ENCODE data around the gene FAM53B.

Gene FAM53B

DNA sequence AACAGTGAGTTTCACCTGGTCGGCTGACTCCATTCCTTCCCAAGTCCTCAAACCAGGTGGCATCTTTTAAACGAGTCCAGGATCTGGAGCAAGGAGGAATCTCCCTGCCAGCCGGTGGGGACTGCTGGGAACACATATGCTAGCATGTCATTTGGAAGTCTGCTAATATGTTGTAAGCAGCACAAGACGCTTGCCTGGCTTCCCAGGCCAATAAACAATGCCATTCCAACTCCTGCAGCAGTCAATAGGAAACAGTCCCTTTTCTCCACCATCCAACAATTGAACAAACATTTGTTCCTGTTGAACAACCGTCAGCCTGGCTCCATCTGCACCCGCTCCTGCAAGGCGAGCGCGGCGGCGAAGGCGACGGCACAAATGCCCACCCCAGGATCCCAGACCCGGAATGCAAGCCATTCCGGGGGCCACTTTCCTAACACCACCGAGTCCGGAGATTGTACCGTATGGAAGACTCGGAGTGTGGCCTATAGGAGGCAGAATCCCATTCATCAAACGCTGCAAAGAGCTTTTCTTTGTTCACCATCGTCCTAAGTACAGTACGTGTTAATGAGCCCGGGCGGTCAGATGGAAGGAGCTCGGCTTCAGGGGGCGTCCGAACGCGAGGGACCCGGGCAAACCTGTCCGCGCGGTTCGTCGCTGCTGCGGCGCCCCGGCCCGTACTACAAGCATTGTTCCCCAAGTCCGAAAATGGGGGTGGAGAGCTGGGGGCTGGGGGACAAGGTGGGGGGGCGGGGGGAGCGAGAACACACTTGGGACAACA, 1.6 kb downstream of the FAM53B start:
- DNase-seq (ENCODE audit: low spot score) = peak; percentile 70

DNA sequence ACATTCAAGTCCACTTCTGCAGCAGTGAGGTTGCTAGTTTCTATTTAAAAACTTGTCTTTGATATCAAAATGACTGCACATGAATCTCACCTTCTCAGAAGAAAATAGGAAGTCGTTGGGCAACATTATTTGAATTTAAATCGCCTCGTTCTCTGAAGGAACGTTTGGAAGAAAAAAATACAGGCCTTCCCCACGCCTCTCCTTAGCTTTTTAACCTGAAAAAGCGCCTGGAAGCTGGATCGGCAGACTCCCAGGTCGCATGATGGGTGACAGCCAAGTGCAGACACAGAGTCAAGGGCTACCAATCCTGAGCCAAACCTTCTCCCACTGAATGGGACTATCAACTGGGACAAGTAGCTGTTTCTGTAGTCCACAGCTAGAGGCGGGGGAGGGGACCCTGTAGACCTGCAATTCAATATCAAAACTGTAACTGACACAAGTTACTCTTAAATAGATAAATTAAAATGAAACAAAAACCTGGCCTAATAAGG, 2.2 kb downstream of the FAM53B start:
- DNase-seq (ENCODE audit: low spot score) = no peak

DNA sequence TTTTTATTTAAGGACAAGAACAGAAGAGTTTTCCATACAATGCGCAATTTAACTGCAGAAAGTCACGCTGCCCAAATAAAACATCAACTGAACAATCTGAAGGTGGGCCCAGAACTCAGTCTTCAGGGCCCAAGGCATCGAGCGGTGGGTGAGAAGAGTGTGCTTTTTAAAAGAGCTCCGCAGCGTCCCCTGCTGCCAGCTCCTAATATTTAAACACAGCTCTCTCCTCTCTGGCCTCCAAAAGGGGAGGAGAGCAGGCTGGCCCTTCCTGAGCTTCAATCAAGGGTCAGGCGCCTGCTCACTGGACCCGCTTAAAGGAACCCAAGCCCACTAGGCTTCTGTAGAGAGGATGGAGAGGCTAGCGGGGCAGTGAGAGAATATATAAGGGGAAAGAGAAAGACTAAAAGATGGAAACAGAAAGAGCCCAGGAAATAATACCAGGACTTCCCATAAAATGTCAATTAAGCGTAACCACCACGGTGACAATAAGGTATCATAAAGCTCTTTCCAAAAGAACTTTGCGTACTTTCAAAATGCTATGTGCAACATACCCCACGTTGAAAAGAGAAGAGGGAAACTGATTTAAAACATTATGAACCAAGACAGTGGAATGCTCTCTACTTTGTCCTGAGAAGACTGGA, 2.8 kb downstream of the FAM53B start:
- DNase-seq (ENCODE audit: low spot score) = peak; percentile 70

DNA sequence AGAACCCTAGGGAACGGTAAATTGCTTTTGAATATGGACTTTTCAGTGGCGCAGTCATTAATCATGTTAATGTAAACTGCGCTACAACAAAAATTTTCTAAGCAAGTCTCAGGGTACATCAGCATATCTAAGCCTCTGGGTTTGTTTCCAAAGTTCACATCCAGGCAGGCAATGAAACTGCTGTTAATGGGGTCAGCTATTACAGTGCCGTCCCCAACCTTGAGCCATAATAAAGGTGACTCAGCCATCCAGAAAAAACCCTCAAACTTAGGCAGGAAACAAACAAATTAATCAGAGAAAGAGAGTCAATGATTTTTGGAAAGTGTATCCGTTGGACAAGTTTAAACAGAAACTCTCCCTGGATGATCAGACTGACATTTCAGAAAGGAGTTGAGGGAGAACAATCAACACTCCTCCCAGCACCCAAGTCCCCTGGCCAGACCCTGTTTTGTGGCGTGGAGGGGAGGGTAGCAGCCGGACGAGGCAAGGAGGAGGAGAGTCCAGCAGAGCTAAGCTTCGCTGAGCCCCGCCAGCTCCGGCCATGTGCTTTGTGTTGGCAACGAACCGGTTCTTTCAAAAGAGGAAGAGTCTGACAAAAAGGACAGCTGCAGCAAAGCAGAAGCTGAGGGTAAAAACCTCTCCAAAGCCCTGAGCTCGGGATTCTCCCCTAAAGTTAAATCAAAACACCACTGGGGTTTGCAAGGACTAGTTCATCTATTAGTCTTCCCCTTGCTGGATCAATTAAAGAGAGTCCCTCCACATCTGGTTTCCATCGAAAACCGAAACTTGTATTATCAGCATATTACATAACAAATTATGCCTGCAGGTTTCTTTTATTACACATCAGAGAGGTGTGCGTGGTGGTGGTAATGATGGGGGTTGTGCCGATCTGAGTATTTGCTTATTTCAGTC, 3.6 kb downstream of the FAM53B start:
- no peak for DNase-seq (ENCODE audit: low spot score)

DNA sequence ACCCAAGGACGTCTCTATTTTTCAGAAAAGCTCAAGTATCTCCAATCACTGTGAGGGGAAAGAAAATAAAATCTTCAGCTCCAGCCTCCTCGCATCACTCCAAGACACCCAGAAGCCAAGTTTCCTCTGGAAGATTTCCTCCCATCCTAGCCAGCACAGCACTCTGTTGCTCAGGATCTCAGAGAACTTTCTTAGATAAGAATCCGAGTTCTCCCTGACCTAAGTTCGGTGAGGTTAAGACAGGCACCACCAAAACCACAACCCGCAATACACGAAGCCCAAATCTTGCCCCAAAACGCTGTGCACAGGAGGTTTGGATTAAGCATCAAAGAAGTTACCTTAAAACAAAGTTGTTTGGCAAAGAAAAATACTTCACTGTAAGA, 4.2 kb downstream of the FAM53B start:
- DNase-seq (ENCODE audit: low spot score) = no peak

DNA sequence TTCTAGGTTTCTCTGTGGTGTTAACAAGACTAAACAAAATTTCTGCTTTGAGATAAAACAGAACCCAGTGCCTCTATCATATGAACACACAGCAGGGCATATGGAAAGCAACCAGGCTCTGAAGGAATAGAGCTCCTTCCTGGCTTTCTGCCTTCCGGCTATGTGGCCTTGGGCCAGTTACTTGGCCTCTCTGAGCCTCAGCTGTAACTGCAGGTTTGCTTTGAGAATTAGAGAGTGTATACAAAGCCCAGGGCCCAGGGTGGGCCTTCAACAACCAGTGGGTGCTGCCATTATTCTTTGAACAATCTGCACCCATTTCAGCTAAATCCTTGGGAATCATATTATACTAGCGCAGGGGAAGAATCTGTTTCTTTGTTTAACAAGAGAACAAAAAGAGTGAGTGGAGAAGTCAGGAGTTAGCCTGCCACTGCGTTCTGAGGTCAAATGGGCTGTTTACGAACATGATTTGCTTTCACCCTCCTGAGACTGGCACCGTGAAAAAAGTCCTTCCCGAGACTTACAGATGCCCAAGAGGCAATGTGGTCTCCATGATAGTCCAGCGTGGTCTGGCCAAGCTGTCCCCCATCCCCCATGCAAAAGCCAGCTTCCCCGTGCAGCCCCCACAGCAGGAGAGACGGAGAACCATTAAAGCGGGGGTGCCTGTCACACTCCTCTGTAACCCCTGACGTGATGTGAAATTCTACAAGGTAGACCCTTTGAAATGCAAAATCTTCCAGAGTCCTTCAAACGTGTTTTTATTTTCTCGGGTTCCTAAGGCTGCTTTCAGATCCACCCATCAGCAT, 4.9 kb downstream of the FAM53B start:
- no peak for DNase-seq (ENCODE audit: low spot score)

DNA sequence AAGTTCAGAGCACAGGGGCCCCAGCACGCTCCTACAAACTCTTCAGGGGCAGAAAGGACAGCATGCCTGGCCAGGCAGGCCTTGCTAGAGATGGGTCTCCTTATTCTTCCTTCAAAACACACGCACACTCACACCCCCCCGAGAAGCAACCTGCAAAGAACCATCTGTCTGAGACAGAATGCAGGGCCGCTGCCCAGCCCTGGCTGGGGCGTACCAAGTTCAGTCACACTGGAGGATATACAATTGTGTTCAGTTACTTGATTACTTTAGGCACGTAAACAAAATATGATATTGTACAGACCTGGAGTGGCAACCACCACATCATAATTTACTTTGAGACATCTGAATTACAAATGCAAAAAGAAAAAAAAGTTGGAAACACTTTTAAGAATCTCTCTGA, 5.7 kb downstream of the FAM53B start:
- no peak for DNase-seq (ENCODE audit: low spot score)

DNA sequence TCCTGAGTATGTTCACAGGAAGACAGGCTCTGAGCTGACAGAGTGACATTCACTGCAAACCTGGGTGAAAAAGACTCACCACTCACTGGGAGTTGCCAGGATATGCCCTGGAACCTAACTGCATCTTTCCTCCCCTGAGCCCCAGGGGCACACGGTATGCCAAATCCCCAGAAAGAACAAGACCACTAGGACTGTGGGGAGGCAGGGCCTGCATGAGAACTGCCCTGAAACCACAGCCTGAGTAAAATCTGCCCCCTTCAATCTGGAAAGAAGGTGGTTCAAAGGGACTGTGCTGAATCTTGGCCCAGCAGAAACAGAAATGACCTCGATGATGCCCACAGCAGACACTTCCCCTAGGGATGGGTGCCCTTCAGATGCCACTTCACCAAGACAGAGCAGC, 6.5 kb downstream of the FAM53B start:
- no peak for DNase-seq (ENCODE audit: low spot score)

DNA sequence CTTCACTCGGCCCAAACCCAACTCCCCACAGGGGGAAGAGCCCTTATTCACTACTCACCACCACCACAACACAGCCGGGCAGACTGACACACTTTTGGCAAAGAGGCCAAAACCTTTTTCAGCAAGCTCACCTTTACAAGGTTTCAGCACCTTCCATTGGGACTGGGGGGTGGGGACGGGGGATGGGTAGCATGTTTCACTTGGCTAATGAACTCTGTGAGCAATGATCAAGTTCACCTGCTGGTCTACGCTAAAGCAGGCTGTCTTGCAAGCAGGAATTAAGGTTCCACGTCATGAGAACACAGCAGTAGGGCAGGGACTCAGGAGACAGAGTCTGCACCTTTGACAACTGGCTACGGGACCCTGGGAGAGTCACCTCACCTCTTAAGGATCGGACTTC, 7.0 kb downstream of the FAM53B start:
- no peak for DNase-seq (ENCODE audit: low spot score)

DNA sequence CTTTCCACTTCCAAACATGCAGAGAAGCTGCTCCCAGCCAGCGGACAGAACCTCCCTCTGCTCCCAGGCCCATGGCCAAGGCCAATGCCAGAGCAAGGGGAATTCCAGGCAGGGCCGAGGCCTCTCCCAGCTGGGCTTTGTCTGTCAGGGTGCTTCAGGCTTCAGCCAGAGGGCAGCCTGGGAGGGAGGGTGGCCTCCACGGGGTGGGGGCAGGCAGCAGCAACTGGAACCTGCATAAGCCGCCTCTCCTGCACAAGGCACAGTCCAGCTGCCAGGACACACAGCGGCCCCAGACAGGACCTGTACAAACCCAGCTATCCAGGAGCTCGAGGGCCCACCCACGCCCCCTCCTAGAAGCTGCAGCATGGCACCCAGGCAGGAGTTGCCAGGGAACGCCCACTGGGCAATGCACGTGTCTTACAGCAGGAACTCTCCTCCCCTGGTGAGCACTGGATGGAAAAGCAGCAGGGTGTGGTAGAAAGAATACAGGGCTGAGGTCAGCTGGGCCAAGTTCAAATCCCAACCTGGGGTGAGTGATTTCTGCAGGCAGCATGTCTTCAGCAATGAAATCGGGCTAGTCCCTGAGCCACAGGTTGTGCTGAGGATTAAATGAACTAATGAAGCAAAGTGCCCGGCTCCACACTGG, 7.6 kb downstream of the FAM53B start:
- no peak for DNase-seq (ENCODE audit: low spot score)

DNA sequence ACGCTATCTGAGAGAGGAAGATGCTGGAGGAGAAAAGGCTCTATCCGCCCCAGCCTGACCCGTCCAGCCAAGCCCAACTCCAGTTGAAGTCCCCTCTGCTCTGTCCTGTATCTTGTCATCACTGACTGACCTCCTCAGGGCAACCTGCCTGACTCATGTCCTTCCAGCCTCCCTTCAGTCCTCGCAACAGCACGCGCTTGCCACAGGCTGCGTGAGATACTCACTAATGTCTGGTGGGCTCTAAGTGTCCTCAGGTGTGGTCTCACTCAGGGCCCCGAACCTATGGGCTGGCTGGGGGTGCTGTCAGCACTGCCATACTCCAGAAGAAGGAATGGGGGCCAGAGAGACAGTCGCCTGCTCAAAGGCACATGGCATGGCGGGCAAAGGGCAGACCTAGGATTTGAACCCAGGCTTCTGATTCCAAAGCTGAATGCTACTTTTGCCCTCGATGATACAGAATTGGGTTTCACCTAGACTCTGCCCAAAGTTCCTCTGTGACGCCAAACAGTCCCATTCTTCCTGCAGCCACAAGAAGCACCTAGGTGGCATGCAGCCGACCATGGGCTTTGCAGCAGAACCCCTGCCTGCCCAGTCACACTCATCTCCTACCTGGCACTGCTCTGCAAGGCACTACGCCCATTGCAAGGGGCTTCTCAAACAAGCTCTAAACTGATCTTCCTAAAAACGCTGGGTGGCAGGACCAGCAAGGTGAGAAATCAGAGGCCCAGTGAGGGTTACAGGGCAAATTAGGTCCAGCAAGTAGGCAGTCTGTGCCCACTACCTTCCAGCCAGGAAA, 8.5 kb downstream of the FAM53B start:
- no peak for DNase-seq (ENCODE audit: low spot score)

DNA sequence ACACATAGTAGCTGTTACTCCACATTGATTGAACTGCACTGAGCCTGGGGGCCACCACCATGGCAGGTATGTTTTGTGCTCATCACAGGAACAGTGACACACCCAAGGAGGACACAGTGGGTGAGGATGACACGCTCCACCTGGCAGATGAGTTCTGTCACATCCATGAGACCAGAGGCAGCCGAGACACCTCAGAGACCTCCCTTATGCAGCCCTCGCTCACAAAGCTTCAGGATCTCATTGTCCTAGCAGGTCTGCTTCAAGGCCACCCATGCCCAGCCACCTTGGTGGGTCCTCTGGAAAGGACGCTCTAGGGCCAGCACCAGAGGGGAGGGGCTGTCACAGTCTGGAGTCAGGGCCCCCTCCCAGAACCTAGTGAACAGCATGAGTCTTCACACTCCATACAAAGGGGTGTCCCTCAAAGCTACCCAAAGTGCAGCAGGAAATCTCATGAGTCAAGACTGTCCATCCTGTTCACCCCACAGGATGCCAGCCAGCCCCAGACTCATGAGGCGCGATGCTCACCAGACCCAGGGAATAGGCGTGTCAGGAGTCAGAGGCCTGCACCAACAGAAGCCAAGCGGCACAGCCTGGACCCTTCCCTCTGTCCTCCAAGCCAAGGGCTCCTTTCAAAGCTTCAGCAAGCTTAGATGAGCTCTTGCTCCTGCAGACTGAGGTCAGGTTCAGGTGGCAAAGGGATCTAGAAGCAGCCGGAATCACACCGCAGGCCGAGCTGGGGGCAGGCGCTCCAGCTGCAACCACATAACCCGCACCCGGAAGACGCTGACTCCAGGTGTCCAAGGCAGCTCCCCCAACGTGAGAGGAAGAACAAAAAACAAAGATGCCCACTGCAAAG, 9.6 kb downstream of the FAM53B start:
- DNase-seq (ENCODE audit: low spot score) = no peak

DNA sequence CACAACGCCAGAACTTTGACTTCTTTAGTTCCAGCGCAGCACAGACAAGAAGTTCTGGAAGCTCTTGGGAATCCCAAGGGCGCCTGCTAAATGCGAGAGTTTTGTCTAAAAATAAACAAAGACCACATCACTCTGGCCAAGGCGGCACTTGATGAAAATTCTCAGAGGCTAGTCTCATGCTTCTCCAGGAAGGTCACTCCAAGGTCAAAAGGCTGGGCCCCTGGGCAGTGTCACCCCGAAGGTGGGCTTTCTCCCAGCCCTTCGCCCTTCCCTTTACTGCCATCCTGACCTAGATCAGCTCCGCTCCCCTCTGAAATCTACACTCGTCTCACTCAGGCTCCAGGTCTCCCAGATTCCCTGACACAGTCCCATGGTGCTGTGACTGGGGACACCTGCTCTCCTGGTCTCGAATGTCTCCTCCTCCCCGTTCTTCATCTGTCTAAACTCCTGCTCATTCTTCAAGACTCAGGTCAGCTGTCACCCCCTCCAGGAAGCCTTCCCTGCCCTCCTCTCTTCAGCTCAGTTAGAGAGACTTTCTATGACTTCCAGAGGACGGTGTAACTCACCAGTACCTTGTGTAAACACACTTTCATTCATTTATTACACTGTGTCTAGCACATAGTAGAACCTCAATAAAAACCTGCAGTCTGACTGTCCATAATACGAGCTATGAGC, 10.5 kb downstream of the FAM53B start:
- no peak for DNase-seq (ENCODE audit: low spot score)

DNA sequence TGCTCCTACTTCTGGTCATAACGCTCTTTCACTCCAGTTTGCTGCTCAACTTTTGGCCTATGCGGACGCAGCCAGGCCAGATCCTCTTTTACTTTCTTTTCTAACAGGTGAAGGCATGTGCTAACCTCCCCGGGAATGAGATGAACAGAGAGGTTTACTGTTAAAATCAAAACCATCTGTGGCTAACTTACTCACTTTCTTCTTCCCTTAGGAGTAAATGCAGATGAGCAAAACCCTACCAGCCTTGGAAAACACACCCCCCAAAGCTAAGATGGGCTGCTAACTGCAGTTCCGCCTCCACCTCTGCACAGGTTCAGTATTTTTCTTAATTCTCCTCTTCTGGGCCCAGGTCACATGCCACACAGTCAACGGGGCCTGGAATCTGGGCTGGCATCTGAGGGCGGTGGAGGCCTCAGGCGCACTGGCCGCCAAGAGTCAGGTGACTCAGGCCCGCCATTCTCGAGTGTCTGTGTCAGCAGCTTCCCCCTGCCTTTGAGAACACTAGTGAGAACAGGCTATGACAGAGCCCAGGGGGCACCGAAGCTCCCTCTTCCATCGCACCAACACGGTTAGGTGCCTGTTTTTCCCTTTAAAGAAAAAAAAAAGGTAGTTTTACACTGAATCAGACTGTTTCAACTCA, 11.1 kb downstream of the FAM53B start:
- DNase-seq (ENCODE audit: low spot score) = no peak

DNA sequence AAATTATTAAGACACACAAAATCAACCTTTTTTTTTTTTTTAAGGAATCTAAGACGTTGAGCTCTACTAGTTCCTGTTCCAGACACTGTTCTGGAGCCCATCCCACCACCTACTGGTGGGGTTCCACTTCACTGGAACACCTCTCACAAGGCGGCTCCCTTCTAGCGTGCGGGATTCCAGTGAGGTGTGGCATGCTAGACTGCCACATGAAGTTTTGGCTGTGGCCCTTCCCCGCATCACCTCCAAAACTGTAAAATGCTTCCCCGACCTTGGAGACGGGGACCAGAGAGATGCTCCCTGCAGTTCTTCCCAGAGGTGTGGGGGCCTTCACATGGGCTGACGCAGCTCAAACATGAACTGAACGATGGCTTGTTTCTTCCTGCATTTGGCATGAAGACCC, 12.6 kb downstream of the FAM53B start:
- no peak for DNase-seq (ENCODE audit: low spot score)

DNA sequence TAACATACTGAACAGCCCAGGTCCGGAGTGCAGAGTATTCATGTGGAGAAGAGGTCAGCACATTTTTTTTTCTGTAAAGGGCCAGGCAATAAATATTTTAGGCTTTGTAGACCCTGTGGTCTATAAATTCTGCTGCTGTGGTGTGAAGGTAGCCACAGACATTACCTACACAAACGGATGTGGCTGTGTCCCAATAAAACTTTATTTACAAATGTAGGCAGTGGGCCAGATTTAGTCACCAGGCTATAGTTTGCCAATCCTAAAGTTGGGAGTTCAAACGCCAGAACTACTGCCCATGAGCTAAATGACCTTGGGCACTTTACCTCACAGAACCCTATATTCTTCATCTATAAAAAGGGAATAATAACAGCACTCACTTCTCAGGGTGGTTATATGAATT, 13.4 kb downstream of the FAM53B start:
- no peak for DNase-seq (ENCODE audit: low spot score)

DNA sequence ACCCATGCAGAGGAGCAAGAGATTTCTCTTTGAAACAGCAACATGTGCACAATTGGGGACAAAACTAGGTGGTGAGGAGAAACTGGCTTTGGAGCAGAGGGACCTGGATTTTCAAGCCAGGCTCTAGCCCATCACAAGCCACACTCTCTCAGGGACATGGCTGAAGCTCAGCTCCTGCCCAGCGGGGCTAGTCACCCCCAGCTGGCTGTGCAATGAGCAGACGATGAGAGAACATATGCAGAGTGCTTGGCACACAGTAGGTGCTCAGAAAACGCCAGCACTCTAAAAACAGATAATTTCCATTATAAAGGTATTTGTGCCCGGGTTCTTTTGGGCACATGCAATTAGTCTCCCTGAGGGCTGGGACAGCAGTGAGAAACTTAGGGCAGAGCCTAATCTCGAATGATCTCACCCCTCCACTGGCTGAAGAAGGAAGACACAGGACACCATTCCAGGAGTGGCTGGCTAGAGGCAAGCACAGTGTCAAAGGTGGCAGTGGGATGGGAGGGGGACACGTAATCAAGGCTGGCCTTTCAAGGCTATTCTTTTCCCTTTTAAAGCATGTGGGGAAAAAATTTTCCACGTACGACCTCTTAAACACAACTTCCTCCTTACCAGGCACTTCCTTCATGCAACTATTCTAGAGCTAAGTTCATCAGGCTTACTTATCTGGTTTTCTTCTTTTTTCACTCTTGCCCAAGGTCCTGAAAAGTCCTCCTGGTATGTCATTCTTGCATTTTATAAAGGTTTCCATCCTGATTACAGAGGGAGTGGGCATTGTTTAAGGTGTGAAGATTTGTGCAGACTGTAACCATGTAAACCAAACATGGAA, 15.1 kb downstream of the FAM53B start:
- DNase-seq (ENCODE audit: low spot score) = no peak

Measured in RKO (cell line).